ENCODE measurements around the gene ATP2C1.

GRCh38 chr3:130846181-130846580 is 47.7 kb upstream of the ATP2C1 start:
- TF ChIP-seq POLR2AphosphoS5 (IDR thresholded peaks at IDR 0.05) (no peak), CTCF (IDR thresholded peaks at IDR 0.05) (no peak), POLR2A (IDR thresholded peaks at IDR 0.05; ENCODE audit: low read depth) (no peak), EP300 (IDR thresholded peaks at IDR 0.05) (no peak)
